Left renal cortex interstitium (tissue), 4 donors: ENCODE data around the gene TAS2R14. TPM values are rescaled to one million over a fixed set of nuclear protein-coding genes. Genes with fewer than 3 reads are reported as not detected.

ENCODE experiments used
- DNase-seq, 4 donors: peaks; one replicate each; pipeline ENCODE4 v3.0.0-alpha.2; 2013; ENCODE audit warnings: low read depth in 4 of 4, low spot score in 2 of 4, missing footprints in 1 of 4
- polyA plus RNA-seq, 4 donors: library from polyadenylated mRNA; unstranded; fragments of 120-200 nt; gene quantifications; one replicate each; pipeline ENCODE4 v1.2.1, GENCODE V29; 2013; ENCODE audit not compliant: insufficient read length in 4 of 4

TAS2R14 gene
- polyA plus RNA-seq, 4 donors: 2.1 to 5.8 (median 3.4) TPM

DNA sequence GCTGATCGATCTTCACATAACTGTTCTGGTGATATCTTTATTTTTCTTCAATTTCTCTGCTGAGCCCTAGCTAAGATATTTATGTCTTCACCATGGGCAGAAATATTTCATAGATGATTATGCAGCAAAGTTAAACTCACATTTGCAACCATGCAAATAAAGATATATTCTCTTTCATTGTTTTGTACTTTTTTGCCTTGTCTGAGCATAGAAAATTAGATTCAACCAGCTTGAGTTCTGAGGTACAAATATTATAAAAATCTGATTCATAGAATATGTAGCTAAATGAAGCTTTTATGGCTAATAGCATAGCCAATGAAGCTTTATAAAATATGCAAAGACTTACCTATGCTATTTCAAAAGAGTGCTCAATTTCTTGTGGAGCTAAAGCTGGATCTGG, 29.6 kb downstream of the TAS2R14 start, which contains the start of gene TAS2R13:
TAS2R13 (minus strand) TSS at position 101 of the 400 bp plus-strand sequence. CDS start 264 bp downstream, outside the sequence.
- DNase-seq: no peak

DNA sequence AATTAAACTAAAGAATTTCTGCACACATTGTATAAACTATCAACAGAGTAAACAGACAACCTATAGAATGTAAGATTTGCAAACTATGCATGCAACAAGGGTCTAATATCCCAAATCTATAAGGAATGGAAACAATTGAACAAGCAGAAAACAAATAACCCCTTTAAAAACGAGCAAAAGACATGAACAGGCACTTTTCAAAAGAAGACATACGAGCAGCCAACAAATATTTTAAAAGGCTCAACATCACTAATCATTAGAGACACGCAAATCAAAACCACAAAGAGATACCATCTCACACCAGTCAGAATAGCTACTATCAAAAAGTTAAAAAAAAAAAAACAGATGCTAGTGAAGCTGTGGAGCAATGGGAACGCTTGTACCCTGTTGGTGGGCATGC, 34.4 kb downstream of the TAS2R14 start:
- no peak for DNase-seq

DNA sequence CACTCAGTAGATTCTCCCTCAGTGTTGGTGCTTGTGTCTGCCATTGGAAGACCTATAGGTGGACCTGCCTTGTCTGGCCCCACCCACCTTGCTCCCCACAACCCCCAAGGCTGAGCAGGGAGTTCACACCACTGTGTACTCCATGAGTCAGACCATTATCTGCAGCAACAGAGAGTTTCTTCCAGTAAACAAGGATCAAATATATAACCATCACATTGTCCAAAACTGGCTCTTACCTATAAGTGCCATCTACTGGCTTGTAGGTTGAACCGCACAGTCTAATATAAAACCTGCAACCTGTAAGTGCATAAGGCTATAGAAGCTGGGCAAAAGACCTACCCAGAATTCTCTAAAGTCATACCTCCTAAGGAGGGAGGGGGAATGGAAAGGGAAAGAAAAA, 37.6 kb downstream of the TAS2R14 start:
- no peak for DNase-seq

DNA sequence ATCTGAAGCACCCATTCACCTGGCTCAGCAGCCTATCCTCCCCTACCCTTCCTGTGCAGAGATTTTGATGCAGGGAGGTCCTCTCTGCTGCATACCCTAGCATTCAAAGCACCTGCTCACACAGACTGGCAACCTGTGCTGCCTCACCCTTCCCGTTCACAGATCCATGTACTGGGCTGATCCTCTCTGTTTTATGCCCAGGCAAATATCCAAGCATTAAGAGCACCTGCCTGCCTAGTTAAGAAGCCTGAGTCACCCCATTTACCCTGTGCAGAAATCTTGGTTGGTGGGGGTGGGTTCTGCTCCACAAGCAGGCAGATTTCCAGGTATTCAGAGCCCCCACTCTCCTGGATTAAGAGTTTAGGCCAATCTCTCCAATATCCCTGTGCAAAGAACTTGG, 38.1 kb downstream of the TAS2R14 start:
- no peak for DNase-seq

DNA sequence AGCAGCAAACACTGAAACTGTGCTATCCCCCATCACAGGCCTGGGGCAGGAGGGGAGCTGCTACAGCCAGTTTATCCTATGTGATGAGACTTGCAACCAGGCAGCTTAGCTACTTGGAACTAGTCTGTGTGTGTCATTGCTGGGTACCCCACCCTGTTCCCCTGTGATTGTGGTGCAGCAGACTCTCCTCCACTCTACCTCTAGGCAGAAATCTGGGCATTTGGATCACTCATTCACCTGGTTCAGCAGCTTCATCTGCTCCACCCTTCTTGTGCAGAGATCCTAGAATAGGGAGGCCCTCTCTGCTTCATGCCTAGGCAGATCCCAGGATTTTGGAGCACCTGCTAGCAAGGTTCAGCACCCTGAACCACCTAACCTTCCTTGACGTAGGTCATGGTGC, 38.5 kb downstream of the TAS2R14 start:
- no peak for DNase-seq

DNA sequence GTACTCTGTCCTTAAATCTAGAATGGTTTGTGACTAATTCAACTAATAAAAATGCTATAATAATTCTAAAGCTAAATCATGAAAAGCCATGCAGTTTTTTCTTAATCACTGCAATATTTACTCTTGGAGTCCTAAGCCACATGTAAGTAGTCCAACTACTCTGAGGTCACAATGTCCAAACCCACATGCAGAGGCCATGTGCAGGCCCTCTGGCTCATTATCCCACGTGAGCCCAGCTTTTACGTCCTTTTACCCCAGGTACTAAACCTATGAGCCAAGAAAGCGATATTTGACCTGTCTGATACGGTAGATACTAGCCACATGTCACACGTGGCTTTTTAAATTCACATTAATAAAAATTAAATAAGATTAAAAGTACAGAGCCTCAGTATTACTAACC, 42.2 kb downstream of the TAS2R14 start:
- DNase-seq: no peak

DNA sequence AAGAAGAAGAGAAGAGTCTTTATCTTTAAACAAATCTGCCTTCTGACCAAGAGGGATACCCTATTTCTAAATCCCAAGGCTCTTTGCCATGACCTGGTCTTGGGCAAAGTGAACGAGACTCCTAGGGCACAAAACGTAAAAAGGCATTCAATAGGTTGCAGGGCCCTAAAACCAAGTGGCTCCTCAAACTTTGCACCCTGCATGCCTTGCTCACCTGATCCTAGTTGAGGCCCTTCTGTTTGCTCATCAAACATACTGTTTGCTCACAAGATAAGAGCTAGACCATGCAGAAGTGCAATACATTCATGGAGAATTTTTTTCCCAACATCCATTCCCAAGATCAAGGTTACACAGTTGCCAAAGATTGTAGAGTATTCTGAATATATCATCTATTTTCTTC, 47.1 kb downstream of the TAS2R14 start:
- no peak for DNase-seq

DNA sequence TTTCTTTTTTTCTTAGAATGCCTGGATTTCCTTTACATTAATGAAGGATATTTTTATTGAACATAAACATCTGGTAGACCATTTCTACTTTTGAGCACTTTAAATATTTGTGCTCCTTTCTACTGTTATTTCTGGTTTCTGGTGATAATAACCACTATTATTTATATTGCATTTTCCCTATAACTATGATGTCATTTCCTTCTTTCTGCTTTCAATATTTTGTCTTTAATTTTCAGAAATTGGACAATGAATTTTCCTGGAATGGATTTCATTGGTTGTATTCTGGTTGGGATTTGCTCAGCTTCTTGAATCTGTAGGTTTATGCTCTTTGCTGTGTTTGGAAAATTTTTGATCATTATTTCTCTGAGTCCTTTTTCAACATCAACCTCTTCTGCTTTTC, 49.8 kb downstream of the TAS2R14 start:
- no peak for DNase-seq

Other genes starting within 250 kb of the TAS2R14 start
- 100 to 1,000 TPM; 215 to 278 (median 231) TPM for gene YBX3, start 215.9 kb downstream of the TAS2R14 start, polyA plus RNA-seq
- gene TAS2R7, start 136.6 kb downstream of the TAS2R14 start, polyA plus RNA-seq: not detected
- not detected for gene TAS2R8, start 132.0 kb downstream of the TAS2R14 start, polyA plus RNA-seq
- gene TAS2R9, start 129.1 kb downstream of the TAS2R14 start, polyA plus RNA-seq: under 1 TPM in 1 of 4 donors, not detected in 3; 0.09 TPM
- gene TAS2R10, start 112.9 kb downstream of the TAS2R14 start, polyA plus RNA-seq: 1 to 10 TPM in 3 of 4 donors, under 1 TPM in 1; 0.65 to 3.4 (median 1.7) TPM
- gene PRR4, start 89.8 kb downstream of the TAS2R14 start, polyA plus RNA-seq: 10 to 100 TPM in 2 of 4 donors, 1 to 10 TPM in 2; 4.0 to 15.1 (median 8.7) TPM
- gene PRH1, start 55.0 kb downstream of the TAS2R14 start, polyA plus RNA-seq: 10 to 100 TPM; 13.8 to 18.5 (median 15.5) TPM
- under 1 TPM in 2 of 4 donors, not detected in 2; 0.19 to 0.21 TPM for gene TAS2R13, start 29.7 kb downstream of the TAS2R14 start, polyA plus RNA-seq
- gene PRH2, start 10.0 kb downstream of the TAS2R14 start, polyA plus RNA-seq: under 1 TPM; 0.32 to 0.99 (median 0.57) TPM
- gene TAS2R50, start 47.6 kb upstream of the TAS2R14 start, polyA plus RNA-seq: under 1 TPM in 1 of 4 donors, not detected in 3; 0.14 TPM
- 1 to 10 TPM in 3 of 4 donors, under 1 TPM in 1; 0.38 to 4.1 (median 1.8) TPM for gene TAS2R20, start 59.0 kb upstream of the TAS2R14 start, polyA plus RNA-seq
- 1 to 10 TPM in 2 of 4 donors, under 1 TPM in 2; 0.79 to 2.1 (median 1.3) TPM for gene TAS2R19, start 83.4 kb upstream of the TAS2R14 start, polyA plus RNA-seq
- 1 to 10 TPM in 3 of 4 donors, under 1 TPM in 1; 0.71 to 2.0 (median 1.6) TPM for gene TAS2R31, start 92.1 kb upstream of the TAS2R14 start, polyA plus RNA-seq
- under 1 TPM in 3 of 4 donors, not detected in 1; 0.14 to 0.24 (median 0.23) TPM for gene TAS2R46, start 123.0 kb upstream of the TAS2R14 start, polyA plus RNA-seq
- gene TAS2R43, start 153.1 kb upstream of the TAS2R14 start, polyA plus RNA-seq: under 1 TPM in 3 of 4 donors, not detected in 1; 0.31 to 0.81 (median 0.66) TPM
- gene TAS2R30, start 195.4 kb upstream of the TAS2R14 start, polyA plus RNA-seq: under 1 TPM in 3 of 4 donors, not detected in 1; 0.16 to 0.26 (median 0.22) TPM
- 10 to 100 TPM; 16.5 to 18.3 (median 17.7) TPM for gene SMIM10L1, start 231.9 kb upstream of the TAS2R14 start, polyA plus RNA-seq
- under 1 TPM in 1 of 4 donors, not detected in 3; 0.17 TPM for gene TAS2R42, start 247.7 kb upstream of the TAS2R14 start, polyA plus RNA-seq